Pancreas (tissue), 10 donors: ENCODE results near the gene TIMELESS. TPM values are rescaled to one million over a fixed set of nuclear protein-coding genes. Genes with fewer than 3 reads are reported as not detected.

Source experiments
- ATAC-seq, 4 donors: fragments of 200-7000 bp; cut with Tn5 transposase; one replicate each; pipeline versions ENCODE4 v1.8.0 to v1.9.1; 2020; ENCODE audit warnings: mild to moderate bottlenecking in 4 of 4, moderate library complexity in 4 of 4
- DNase-seq, 6 donors: peaks; one replicate each; pipeline ENCODE4 v3.0.0-alpha.2; 2020
- FAIRE-seq: peaks from 2 replicates; lab custom pipeline; 2012; peaks lifted over from hg19 to GRCh38; lab: Jason Lieb, UNC
- H3K27ac ChIP-seq, 4 donors: fragments of 200-600 bp; sonication (generic); 1 replicate in 3 of 4; 2 replicates in 1 of 4; pipeline versions ENCODE4 v1.5.0 to v1.8.0; 2020
- H3K27me3 ChIP-seq, 4 donors: fragments of 200-600 bp; one replicate each; pipeline ENCODE4 v1.8.0; 2021
- H3K36me3 ChIP-seq, 3 donors: fragments of 200-600 bp; sonication (generic) in 1 of 3; one replicate each; pipeline versions ENCODE4 v1.5.0 to v1.8.0; 2020 to 2021
- H3K4me1 ChIP-seq, 3 donors: fragments of 200-600 bp; one replicate each; pipeline ENCODE4 v1.8.0; 2021
- H3K4me3 ChIP-seq, 4 donors: fragments of 200-600 bp; sonication (generic) in 2 of 4; one replicate each; pipeline versions ENCODE4 v1.5.0 to v1.8.0; 2020 to 2021
- H3K9me3 ChIP-seq, 4 donors: fragments of 200-600 bp; one replicate each; pipeline ENCODE4 v1.8.0; 2021
- CTCF ChIP-seq, 4 donors: fragments of 200-600 bp; sonication (generic) in 3 of 4; IDR thresholded peaks; one replicate each; pipeline versions ENCODE4 v1.5.0 to v1.8.0; 2021; ENCODE audit warnings: antibody characterized with exemption in 4 of 4
- WGBS, 2 donors: extraction: QIAGEN DNeasy Blood & Tissue Kit; methylation state at CpG; one replicate each; pipeline ENCODE4 v1.1.7; 2013; 5-methylcytosine and 5-hydroxymethylcytosine counted together
- intact Hi-C, 3 donors: fragments of 100-400 bp; cut with DNase I; formaldehyde crosslinking; loops; one replicate each; pipeline versions ENCODE4 v1.11.1 to v1.14.2; 2022
- polyA plus RNA-seq, 2 donors: library from polyadenylated mRNA; stranded (reverse); fragments of 200-250 nt; gene quantifications; one replicate each; pipeline ENCODE4 v1.2.3, GENCODE V29; 2013
- total RNA-seq, 6 donors: library from RNA; stranded (reverse); fragmentation: NEBNext Ultra II Directional in 4 of 6; extraction: Animal tissue kit (Norgen Biotek cat#: 25700) in 4 of 6; gene quantifications; one replicate each; pipeline versions ENCODE4 v1.2.1 to v1.2.4, GENCODE V29; 2021 to 2023
- donor health status: healthy with polysubstance abuse.
- donor health status: DM: no; HTN: no; CAD: no; lungs with moderate emphysema.
- donor health status: DM: no; HTN: no; CAD: no.
- donor health status: control.
- donor health status: control.
- donor health status: Bipolar disorder and iron deficiency.
- donor health status: DM: yes; HTN: yes; CAD: no.
- donor health status: DM: no; HTN: no; CAD: no.
- donor health status: DM: no; HTN: no; CAD: no.
- donor health status: DM: yes; HTN: yes; CAD: no.

Gene TIMELESS
- total and polyA plus RNA-seq, 8 donors: 3.7 to 7.6 (median 5.0) TPM

GRCh38 chr12:56374726-56375597, 74.3 kb downstream of the TIMELESS start:
- ATAC-seq: no peak
- no peak for TF ChIP-seq CTCF (IDR thresholded peaks at IDR 0.05)
- DNase-seq: no peak
- H3K4me3 ChIP-seq: no peak overlapping the region
- no peaks in the 10 kb centered on the region for H3K4me1 ChIP-seq
- no peaks in the 10 kb centered on the region for H3K9me3 ChIP-seq
- intact Hi-C loops: no loop called here
- H3K27me3 ChIP-seq: no peaks in the 10 kb centered on the region
- no peak overlapping the region for H3K27ac ChIP-seq
- FAIRE-seq: no peak
- WGBS, 2 donors: 79 to 91% methylated on average over 7 of the region's 7 CpGs
- H3K36me3 ChIP-seq: no peaks in the 10 kb centered on the region

GRCh38 chr12:56373515-56373914, 75.7 kb downstream of the TIMELESS start:
- no peaks in the 10 kb centered on the region for H3K36me3 ChIP-seq
- no peak for FAIRE-seq
- no peaks in the 10 kb centered on the region for H3K9me3 ChIP-seq
- no peak overlapping the region for H3K4me3 ChIP-seq
- ATAC-seq: no peak
- no peak for TF ChIP-seq CTCF (IDR thresholded peaks at IDR 0.05)
- no peak overlapping the region for H3K27ac ChIP-seq
- H3K27me3 ChIP-seq: no peaks in the 10 kb centered on the region
- WGBS, 2 donors: 89 to 92% methylated on average over 1 of the region's 1 CpG
- DNase-seq: no peak
- intact Hi-C loops: no loop called here
- H3K4me1 ChIP-seq: no peaks in the 10 kb centered on the region

GRCh38 chr12:56366948-56367347, 82.3 kb downstream of the TIMELESS start:
- H3K9me3 ChIP-seq: no peaks in the 10 kb centered on the region
- no peak for TF ChIP-seq CTCF (IDR thresholded peaks at IDR 0.05)
- WGBS, 2 donors: 78 to 92% methylated on average over 3 of the region's 3 CpGs

More at GRCh38 chr12:56366948-56367347, 82.3 kb downstream of the TIMELESS start:
- Histone ChIP-seq H3K27ac (no peak overlapping the region), H3K4me3 (no peak overlapping the region), H3K27me3 (no peaks in the 10 kb centered on the region), H3K36me3 (no peaks in the 10 kb centered on the region), H3K4me1 (no peaks in the 10 kb centered on the region)
- no peak for DNase-seq
- intact Hi-C loops: loop anchor here in 1 of 3 donors (10.0 kb wide), 1 partner anchor 68 kb away; no protein-coding TSS in a partner anchor
- no peak for FAIRE-seq
- no peak for ATAC-seq

Other genes with a start within 250 kb of the TIMELESS start
- gene RNF41, start 227.5 kb downstream of the TIMELESS start, total RNA-seq: 10 to 100 TPM; 11.6 to 21.9 (median 16.7) TPM
- gene RNF41, start 227.5 kb downstream of the TIMELESS start, polyA plus RNA-seq: 10 to 100 TPM in 1 of 2 donors, 1 to 10 TPM in 1; 6.8 to 16.2 TPM
- 10 to 100 TPM; 14.3 to 23.6 (median 18.3) TPM for gene NABP2, start 225.1 kb downstream of the TIMELESS start, total RNA-seq
- 10 to 100 TPM; 14.1 to 17.9 TPM for gene NABP2, start 225.1 kb downstream of the TIMELESS start, polyA plus RNA-seq
- 100 to 1,000 TPM; 108 to 289 (median 226) TPM for gene SLC39A5, start 219.4 kb downstream of the TIMELESS start, total RNA-seq
- 100 to 1,000 TPM; 307 to 615 TPM for gene SLC39A5, start 219.4 kb downstream of the TIMELESS start, polyA plus RNA-seq
- gene ANKRD52, start 191.0 kb downstream of the TIMELESS start, total RNA-seq: 10 to 100 TPM; 12.1 to 25.1 (median 17.9) TPM
- 10 to 100 TPM in 1 of 2 donors, 1 to 10 TPM in 1; 8.0 to 12.2 TPM for gene ANKRD52, start 191.0 kb downstream of the TIMELESS start, polyA plus RNA-seq
- gene COQ10A, start 182.5 kb downstream of the TIMELESS start, total RNA-seq: 10 to 100 TPM in 4 of 6 donors, 1 to 10 TPM in 2; 8.0 to 12.9 (median 11.1) TPM
- 10 to 100 TPM; 23.8 to 36.4 TPM for gene COQ10A, start 182.5 kb downstream of the TIMELESS start, polyA plus RNA-seq
- 100 to 1,000 TPM in 2 of 6 donors, 10 to 100 TPM in 4; 80.0 to 120 (median 97.2) TPM for gene CS, start 149.1 kb downstream of the TIMELESS start, total RNA-seq
- 10 to 100 TPM; 32.0 to 45.4 TPM for gene CS, start 149.1 kb downstream of the TIMELESS start, polyA plus RNA-seq
- 10 to 100 TPM; 45.3 to 94.2 (median 66.3) TPM for gene CNPY2, start 133.4 kb downstream of the TIMELESS start, total RNA-seq
- gene CNPY2, start 133.4 kb downstream of the TIMELESS start, polyA plus RNA-seq: 100 to 1,000 TPM; 109 to 141 TPM
- 10 to 100 TPM; 24.3 to 73.0 (median 41.7) TPM for gene PAN2, start 115.4 kb downstream of the TIMELESS start, total RNA-seq
- 100 to 1,000 TPM in 1 of 2 donors, 10 to 100 TPM in 1; 78.5 to 111 TPM for gene PAN2, start 115.4 kb downstream of the TIMELESS start, polyA plus RNA-seq
- 1 to 10 TPM in 2 of 6 donors, under 1 TPM in 3, not detected in 1; 0.20 to 3.7 (median 0.41) TPM for gene IL23A, start 110.5 kb downstream of the TIMELESS start, total RNA-seq
- gene IL23A, start 110.5 kb downstream of the TIMELESS start, polyA plus RNA-seq: 1 to 10 TPM in 1 of 2 donors, under 1 TPM in 1; 0.38 to 1.3 TPM
- gene STAT2, start 89.3 kb downstream of the TIMELESS start, total RNA-seq: 10 to 100 TPM; 25.5 to 88.5 (median 38.4) TPM
- 10 to 100 TPM; 48.4 to 57.3 TPM for gene STAT2, start 89.3 kb downstream of the TIMELESS start, polyA plus RNA-seq
- under 1 TPM in 1 of 6 donors, not detected in 5; 0.13 TPM for gene APOF, start 86.6 kb downstream of the TIMELESS start, total RNA-seq
- gene APOF, start 86.6 kb downstream of the TIMELESS start, polyA plus RNA-seq: under 1 TPM in 1 of 2 donors, not detected in 1; 0.05 TPM
- gene MIP, start 5.2 kb upstream of the TIMELESS start, total RNA-seq: not detected
- gene MIP, start 5.2 kb upstream of the TIMELESS start, polyA plus RNA-seq: not detected
- gene SPRYD4, start 19.2 kb upstream of the TIMELESS start, total RNA-seq: 1 to 10 TPM; 1.5 to 2.9 (median 1.9) TPM
- 1 to 10 TPM; 2.1 to 2.3 TPM for gene SPRYD4, start 19.2 kb upstream of the TIMELESS start, polyA plus RNA-seq
- 10 to 100 TPM; 14.6 to 49.1 (median 31.0) TPM for gene GLS2, start 38.7 kb upstream of the TIMELESS start, total RNA-seq
- 10 to 100 TPM; 33.6 to 35.5 TPM for gene GLS2, start 38.7 kb upstream of the TIMELESS start, polyA plus RNA-seq
- 10 to 100 TPM in 4 of 6 donors, 1 to 10 TPM in 2; 8.5 to 30.8 (median 12.1) TPM for gene RBMS2, start 72.4 kb upstream of the TIMELESS start, total RNA-seq
- 1 to 10 TPM; 5.4 to 6.2 TPM for gene RBMS2, start 72.4 kb upstream of the TIMELESS start, polyA plus RNA-seq
- 10 to 100 TPM; 29.7 to 59.9 (median 39.1) TPM for gene BAZ2A, start 180.9 kb upstream of the TIMELESS start, total RNA-seq
- gene BAZ2A, start 180.9 kb upstream of the TIMELESS start, polyA plus RNA-seq: 10 to 100 TPM; 26.7 to 58.0 TPM
- gene ATP5F1B, start 196.6 kb upstream of the TIMELESS start, total RNA-seq: 100 to 1,000 TPM; 152 to 237 (median 211) TPM
- 100 to 1,000 TPM; 126 to 299 TPM for gene ATP5F1B, start 196.6 kb upstream of the TIMELESS start, polyA plus RNA-seq
- gene PTGES3, start 238.9 kb upstream of the TIMELESS start, total RNA-seq: 10 to 100 TPM; 48.8 to 98.1 (median 69.3) TPM
- 10 to 100 TPM; 33.4 to 86.4 TPM for gene PTGES3, start 238.9 kb upstream of the TIMELESS start, polyA plus RNA-seq